Stimulated activated CD8-positive, alpha-beta memory T cell treated with anti-CD3 and anti-CD28 coated beads, Interleukin-12 subunit alpha, Interleukin-12 subunit beta, amount 100 ng/mL, for 1 hour (primary cell): ENCODE data around the gene MCF2L2.

ENCODE experiments used
- DNase-seq: peaks from one replicate; pipeline ENCODE4 v3.0.0-alpha.2; 2020; ENCODE audit warnings: low read depth

Gene MCF2L2

DNA sequence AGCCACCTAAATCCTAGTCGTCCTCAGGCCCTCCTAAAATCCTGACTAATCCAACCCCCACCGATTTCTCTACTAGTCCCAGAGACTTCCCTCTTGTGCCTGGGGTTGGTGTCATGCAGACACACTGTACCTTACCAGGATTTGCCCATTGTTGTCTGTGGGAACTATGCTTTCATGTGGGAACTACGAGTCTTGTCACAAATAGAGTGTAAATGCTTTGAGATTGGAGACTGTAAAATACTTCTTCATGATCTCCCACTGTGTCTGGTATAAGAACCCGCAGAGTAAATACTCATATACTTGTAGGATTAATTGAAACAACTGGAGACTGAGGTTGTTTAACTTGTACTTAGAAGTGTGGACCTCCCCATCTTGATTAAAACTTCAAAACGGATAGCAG, 164.2 kb downstream of the MCF2L2 start:
- no peak for DNase-seq

GRCh38 chr3:183262875-183263378, 165.5 kb downstream of the MCF2L2 start:
- no peak for DNase-seq

DNA sequence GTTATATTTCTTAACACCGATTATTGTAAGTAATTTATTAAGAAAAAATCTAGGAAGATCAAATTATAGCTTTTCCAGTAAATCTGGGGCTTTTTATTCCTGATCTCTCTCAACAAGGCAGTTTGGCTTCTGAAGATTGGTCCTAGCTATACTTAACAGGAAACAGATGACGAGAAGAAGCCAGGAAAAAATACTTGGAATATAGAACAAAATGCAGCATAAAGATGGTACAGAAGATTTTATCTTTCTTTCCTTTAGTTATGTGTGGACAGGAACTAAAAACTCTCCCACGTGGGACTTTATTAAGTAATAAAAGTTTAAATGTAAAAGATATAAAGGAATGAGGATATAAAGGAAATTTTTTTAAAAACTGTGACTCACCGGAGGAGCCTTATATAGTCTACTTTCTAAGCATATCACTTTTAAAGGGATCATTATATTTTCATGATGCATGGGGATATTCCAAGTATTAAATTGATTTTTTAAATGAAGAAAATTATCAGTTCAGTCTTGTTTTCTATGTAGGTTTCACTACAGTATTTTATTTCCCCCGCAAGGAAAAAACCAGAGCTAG, 167.2 kb downstream of the MCF2L2 start:
- no peak for DNase-seq

DNA sequence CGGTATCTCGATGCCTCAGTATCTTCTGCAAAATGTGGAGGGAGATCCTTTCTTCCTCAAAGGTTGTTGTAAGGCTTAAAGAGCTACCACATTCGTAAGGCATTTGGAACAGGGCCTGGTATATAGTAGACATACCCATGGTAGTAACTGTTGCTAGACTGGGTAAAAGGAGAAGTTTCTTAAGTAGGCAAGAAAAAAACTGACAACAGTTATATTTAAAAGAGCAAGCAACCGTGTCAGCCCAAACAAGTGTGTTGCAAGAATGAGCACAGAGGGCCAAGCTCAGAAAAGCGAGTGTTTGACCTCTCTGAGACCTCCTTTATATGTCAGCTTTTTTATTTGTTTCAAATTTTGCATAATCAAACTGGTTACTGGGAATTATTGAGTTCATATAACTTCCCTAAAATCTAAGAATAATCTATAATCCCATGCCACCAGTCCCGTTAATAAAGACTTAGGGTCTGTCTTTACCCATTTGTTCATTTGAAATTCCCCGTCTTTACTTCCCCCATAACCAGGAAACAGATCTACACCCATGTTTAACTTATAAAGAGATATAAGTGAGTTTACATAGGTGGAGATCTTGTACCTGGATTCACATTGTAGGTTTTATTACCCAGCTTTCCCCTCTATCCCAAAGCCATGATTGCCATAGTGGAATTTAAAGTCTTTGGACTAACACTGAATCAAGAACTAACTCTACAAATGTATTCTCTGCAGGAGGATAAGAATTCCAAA, 168.1 kb downstream of the MCF2L2 start:
- DNase-seq = no peak

DNA sequence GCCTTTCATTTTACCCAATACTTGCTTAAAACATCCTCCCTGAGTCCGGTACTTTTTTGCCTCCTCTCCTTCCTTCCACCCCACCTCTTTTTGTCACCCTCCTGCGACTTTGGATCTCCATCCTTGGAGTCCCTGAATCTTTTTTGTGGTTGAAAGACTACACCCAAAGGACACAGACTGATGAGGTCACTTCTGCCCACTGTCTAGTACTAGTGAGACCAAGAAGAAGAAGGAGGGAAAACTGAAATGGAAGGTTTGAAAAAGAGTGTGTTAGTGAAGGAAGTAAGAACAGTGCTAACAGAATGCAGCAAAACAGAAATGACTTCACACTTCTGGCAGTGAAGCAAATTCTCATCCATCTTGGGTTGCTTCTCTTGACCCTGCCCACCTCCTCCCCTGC, 168.8 kb downstream of the MCF2L2 start:
- DNase-seq = no peak

- DNase-seq = no peak
These were observed 169.3 kb downstream of the MCF2L2 start for GRCh38 chr3:183259087-183259486.

DNA sequence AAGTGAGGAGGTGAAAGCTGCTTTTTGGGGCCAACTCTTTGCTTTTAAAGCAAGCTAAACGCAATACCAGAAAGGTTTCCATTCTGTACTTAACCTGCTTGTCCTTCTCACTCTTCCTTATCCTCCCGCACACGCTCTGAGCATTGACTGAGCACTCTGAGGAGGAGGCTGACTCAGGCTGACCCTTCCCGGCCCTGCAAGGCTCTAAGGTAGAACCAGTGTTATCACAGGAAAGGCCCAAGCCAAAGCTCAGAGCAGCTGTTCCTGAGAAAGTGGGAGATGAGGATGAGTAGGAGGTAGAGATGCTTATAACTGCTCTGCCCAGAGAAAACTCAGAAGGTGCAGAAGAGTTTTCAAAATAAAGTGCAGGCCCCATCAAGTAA, 173.1 kb downstream of the MCF2L2 start:
- no peak for DNase-seq

DNA sequence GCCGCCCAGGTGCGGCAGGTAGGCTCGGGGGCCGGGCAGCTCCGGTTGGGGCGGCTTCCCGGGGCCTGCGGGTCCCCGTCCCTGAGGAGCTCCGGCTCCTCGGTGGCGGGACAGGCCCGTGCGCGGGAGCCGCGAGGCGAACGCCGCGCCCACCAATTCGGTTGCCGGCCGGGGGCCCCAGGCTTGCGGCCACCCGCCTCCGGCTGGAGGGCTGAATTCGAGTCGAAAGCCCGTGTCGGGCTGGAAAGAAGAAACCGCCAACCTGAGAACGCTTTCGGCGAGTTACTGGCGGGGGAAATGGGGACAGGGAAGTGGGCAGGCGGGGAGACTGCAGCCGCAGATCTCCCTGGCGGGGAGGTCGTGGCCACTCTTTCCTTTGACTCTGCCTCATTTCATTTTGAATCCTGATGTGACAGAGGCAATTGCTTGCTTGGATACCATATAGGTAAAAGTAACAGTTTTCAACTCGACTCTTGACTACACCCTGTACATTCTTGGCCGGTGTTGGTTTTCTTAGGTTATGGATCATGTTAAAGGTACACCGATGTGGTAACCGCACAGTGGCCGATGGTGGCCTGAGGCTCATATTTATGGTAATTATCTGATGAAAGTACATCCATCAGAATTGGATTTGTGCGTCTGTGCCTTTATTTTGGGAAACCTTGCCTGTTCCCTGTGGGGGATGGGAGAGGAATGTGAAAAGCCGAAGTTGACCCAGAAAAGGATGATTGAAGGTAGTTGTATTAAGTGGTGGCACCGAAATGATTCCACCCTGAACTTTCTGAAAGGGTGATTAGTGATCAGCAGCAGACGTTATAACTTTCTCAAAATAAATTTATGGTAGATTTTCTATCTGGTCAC, 173.7 kb downstream of the MCF2L2 start:
- no peak for DNase-seq

GRCh38 chr3:183253528-183254486, 174.6 kb downstream of the MCF2L2 start:
- no peak for DNase-seq

DNA sequence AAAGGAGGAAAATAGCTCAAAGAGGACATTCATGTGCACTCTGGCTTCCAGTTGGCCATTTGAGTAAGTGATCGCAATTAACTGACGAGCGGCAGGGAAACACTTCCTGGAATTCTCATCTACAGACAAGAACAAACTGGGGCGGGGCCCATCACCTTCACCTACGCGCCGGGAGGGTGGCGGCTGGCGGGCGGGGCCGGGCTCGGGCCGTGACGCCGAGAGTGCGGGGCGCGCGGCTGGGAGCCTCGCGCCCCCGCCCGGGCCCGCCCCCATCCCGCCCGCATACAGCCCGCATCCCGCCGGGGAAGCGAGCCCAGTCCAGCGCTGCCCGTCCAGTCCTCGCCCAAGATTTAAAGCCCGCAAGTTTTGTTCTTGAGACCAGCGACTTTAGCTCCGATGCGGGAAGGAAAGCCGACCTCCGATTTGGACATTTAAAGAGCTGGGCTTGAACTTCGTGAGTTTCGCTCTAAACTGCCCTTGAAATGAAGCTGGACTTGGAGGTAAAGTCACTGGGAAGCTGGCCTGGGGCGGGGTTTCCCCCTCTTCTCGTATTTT, 175.4 kb downstream of the MCF2L2 start, which contains the start of gene B3GNT5:
TSS of gene B3GNT5 (plus strand) at position 281 of the 555 bp plus-strand sequence. CDS start 16,546 bp downstream, outside the sequence.
- DNase-seq = no peak

DNA sequence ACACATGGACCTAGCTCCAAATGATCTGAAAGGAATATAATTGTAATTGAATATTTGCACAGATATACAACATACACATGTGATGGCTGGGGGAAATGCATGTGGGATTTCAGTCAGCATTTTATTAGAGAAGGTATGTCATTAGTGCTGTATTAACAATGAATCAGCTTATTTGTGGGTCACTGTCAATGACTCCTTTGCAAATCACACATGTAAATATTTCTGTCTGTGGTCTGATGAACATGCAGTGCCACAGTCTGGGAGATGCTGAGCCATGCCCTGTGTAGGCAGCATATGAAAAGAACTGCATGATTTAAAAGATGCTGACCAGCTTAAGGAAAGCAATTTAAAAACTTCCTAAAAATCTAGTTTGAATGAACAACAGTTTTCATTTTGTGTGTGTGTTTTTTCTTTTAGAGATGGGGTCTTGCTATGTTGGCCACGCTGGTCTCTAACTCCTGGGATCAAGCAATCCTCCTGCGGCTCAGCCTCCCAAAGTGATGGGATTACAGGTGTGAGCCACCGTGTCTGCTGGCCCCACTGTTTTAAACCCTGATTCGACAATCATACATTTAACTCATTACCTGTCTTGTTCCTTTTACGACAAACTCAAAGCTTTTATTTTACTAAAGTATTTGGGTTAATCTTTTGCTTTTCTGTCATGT, 176.2 kb downstream of the MCF2L2 start:
- no peak for DNase-seq

DNA sequence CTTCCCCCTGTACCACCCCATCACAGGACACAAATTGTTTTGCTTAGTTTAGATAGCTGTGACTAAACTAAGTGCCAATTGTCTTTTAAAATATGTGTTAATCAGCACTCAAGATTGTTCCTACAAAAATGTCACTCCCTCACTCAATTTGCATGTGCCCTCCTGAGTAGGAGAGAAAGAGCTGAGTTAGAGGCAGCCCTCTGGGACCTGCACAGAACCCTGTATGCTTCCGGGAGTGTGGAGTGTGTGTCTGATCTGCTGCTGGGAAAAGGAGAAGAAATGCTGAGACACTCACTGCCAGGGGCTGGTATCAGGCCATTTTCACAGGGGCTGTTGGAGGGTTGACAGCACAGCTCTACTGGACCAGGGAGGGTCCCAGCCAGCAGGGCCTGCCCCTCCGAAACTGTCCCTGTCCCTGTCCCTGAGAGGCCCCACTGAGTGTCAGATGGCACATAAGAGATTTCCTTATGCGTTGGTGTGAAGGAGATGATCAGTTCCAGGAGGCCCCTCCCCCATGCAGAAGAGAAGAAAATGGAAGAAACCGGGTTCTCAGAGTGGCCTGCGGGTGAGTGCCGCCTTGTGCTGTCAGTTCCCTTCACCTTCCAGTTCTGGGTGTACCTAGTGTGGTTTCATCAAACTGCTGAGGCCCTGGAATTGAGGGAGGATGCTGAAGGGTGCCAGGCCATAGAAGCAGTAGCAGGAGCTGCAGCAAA, 179.3 kb downstream of the MCF2L2 start:
- DNase-seq = no peak

DNA sequence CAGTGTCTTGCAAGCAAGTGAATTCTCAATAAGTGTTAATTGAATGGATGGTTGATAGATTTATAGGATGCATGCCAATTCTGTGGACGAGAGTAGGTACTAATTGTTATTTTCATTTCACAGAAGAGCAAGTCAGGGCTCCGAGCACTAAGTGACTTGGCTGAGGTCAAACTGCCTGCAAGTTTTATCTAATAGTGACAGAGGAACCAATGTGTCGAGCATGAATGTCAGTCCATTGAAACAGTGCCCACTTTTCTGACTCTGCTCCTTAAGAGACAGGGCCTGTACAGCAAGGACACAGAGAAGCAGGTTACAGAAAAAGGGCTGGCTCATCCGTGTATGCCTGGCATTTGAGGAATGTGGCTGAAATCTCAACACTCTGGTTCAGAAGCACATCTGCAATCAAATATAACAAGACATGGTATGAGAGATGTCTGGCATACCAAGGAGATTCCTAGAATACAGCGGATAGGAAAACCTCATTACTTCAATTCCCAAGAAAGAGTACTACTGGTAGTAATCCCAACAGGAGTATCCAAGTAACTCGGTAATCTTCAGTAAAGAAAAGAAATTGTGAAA, 181.3 kb downstream of the MCF2L2 start:
- no peak for DNase-seq

DNA sequence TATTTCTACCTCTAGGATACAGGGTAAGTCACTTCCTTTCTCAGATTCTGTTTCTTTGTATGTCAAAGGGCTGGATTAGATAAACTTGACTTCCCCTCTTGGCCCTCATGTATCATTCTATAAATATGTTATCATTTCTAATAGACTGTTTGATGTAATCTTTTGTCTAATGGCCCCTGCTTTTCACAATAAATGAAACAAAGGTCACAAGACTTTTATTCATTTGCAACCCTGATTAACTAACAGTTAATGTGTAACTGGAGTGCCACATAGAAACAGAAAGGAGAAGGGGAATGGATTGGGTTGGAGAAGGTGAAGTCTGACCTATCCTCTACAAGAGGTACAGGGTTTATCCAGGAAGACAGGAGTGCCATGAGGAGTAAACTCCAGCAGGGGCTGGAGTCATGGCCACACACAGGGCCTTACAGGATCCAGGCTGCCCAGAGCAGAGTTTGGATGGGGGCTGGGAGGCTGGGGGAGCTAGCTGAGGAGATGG, 183.4 kb downstream of the MCF2L2 start:
- DNase-seq = no peak

GRCh38 chr3:183244219-183244618, 184.2 kb downstream of the MCF2L2 start:
- DNase-seq = no peak

DNA sequence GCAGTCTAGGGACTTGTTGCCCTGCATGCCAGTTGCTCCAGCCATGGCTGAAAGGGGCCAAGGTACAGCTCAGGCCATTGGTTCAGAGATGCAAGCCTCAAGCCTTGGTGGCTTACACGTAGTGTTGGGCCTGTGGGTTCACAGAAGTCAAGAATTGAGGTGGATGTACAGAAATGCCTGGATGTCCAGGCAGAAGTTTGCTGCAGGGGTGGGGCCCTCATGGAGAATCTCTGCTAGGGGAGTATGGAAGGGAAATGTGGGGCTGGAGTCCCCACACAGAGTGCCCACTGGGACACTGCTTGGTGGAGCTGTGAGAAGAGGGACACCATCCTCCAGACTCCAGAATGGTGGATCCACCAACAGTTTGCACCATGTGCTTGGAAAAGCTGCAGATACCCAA, 186.0 kb downstream of the MCF2L2 start:
- DNase-seq = no peak

DNA sequence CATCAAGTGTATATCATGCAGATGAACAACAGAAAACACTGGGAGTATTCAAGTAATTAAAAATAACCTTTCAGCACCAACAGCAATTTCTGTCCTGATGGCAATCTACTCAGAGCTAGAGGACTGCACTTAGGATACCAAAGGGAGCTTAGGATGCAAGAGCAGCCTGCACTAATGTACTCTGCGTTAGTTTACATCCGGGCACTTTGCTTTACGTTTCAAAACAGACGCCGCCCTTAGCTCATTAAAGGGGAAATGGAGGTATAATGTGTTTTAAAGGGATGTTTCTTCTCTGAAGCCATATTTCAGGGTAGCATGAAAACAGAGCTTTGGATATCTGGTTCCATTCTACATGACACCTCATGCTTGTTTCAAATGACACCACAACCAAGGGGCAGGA, 189.4 kb downstream of the MCF2L2 start:
- DNase-seq = no peak

GRCh38 chr3:183233966-183234365, 194.5 kb downstream of the MCF2L2 start:
- DNase-seq = no peak

- DNase-seq = no peak
These were observed 197.6 kb downstream of the MCF2L2 start for GRCh38 chr3:183230826-183231225.
